ENCODE data around the gene SRSF11.

The SRSF11 gene

DNA sequence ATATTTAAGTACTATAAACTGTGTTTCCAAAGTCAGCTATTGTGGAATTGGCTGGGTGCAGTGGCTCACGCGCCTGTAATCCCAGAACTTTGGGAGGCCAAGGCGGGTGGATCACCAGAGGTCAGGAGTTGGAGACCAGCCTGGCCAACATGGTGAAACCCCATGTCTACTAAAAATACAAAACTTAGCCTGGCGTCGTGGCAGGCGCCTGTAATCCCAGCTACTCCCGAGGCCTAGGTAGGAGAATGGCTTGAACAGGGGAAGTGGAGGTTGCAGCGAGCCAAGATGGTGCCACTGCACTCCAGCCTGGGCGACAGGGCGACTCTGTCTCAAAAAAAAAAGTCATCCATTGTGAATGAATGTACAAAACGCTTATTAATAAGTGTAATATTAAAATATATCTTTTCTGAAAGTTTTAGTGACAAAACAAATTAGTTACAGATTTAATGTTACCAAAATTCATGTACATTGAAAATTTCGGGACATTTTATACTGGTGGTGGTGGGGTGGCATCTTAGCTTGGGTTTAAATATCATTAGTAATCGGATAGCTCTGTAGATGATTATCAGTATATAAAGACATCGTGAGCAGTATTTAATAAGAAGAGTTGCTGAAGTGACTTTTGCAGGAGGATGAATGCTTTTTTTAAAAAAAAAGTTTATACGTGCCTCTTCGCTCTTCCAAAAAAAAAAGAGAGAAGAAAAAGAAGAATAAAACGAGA is 503 bp upstream of the SRSF11 start:
- DNase-seq (ENCODE audit: low read depth in 3 of 3, low spot score in 1 of 3): no peak

- no peak for DNase-seq (ENCODE audit: low read depth in 3 of 3, low spot score in 1 of 3)
Observed at GRCh38 chr1:70222716-70223235, 1.6 kb downstream of the SRSF11 start.

GRCh38 chr1:70224954-70225353 is 3.8 kb downstream of the SRSF11 start:
- no peak for DNase-seq (ENCODE audit: low read depth in 3 of 3, low spot score in 1 of 3)

- no peak for DNase-seq (ENCODE audit: low read depth in 3 of 3, low spot score in 1 of 3)
Observed at GRCh38 chr1:70227439-70227838, 6.3 kb downstream of the SRSF11 start.

DNA sequence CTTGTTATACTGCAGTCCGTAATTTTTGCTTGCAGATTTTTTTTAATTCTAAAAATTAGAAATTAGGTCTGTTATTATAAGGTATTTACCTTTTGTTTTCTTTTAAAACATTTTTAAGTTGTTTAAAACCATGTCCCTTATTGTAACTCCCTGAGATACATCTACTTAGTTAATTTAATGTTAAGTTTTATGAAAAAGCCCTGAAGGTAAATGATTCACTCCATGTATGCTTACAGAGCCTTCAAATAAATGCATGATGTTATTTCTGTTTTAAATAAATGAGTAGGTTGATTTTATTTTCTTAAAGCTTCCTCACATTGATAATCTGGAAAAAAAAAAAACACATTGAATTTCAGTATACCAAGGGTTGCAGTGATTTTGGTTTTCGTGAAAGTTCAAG is 7.5 kb downstream of the SRSF11 start:
- no peak for DNase-seq (ENCODE audit: low read depth in 3 of 3, low spot score in 1 of 3)

DNA sequence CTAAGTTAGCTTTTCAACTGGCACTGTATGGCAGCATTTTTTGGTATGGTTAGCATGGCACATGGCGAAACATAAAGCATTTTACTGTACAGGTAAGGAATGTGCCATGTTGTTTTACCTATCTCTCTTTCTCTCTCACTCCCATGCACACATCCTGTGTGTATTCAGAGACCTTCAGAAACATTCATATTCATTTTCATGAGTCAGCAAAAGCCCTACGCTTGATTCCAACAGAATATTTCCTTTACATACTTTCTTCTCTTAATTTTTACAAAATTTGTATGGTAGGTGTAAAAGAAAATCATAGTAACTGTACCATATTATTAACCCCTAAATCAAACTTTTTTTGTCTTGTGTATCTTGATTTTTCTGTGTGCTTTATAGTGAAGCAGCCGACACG is 10.3 kb downstream of the SRSF11 start:
- no peak for DNase-seq (ENCODE audit: low read depth in 3 of 3, low spot score in 1 of 3)

DNA sequence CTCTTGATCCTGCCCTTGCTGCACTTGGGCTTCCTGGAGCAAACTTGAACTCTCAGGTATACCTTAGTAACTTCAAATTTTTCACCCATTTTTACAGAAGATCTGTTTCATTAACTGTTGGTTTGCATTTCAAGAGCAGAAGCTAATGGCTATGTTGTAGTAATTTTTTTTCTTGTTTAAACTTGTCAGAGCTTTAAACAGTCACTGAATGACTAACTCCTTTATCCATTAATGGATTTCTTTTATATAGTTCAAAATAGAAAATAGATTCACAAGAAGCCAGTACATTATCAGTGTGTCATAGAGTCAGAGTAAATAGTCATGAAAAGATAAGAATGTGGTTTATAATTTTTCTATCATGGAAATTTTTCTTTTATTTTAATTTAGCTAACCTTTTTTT is 13.6 kb downstream of the SRSF11 start:
- DNase-seq (ENCODE audit: low read depth in 3 of 3, low spot score in 1 of 3): no peak

- DNase-seq (ENCODE audit: low read depth in 3 of 3, low spot score in 1 of 3): no peak
Observed at GRCh38 chr1:70239940-70240339, 18.8 kb downstream of the SRSF11 start.

GRCh38 chr1:70247122-70247521 is 25.9 kb downstream of the SRSF11 start:
- no peak for DNase-seq (ENCODE audit: low read depth in 3 of 3, low spot score in 1 of 3)

- no peak for DNase-seq (ENCODE audit: low read depth in 3 of 3, low spot score in 1 of 3)
Observed at GRCh38 chr1:70247768-70248167, 26.6 kb downstream of the SRSF11 start.

DNA sequence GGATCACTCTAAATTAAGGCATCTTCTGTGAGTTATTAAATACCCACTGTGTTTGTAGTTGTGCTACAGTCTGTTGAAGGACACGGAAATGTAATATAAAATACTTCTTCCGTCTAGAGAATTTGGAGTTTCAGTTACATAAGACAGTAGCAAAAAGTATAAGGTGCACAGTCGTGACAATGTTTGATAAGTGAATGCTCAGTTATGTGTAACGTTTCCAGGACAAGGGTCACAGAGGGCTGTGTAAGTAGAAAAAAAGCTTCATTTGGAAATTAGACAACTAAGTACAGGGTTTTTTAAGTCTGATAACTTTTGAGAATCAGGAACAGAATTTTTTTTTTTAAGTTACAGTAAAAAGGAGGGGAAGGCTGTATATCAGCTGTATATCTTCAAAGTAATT is 27.5 kb downstream of the SRSF11 start:
- DNase-seq (ENCODE audit: low read depth in 3 of 3, low spot score in 1 of 3): no peak

GRCh38 chr1:70256664-70257063 is 35.5 kb downstream of the SRSF11 start:
- DNase-seq (ENCODE audit: low read depth in 3 of 3, low spot score in 1 of 3): no peak

- no peak for DNase-seq (ENCODE audit: low read depth in 3 of 3, low spot score in 1 of 3)
Observed at GRCh38 chr1:70264839-70265238, 43.7 kb downstream of the SRSF11 start.

- no peak for DNase-seq (ENCODE audit: low read depth in 3 of 3, low spot score in 1 of 3)
Observed at GRCh38 chr1:70265946-70266345, 44.8 kb downstream of the SRSF11 start.

- no peak for DNase-seq (ENCODE audit: low read depth in 3 of 3, low spot score in 1 of 3)
Observed at GRCh38 chr1:70277875-70278274, 56.7 kb downstream of the SRSF11 start.

GRCh38 chr1:70278710-70279109 is 57.5 kb downstream of the SRSF11 start:
- DNase-seq (ENCODE audit: low read depth in 3 of 3, low spot score in 1 of 3): no peak

DNA sequence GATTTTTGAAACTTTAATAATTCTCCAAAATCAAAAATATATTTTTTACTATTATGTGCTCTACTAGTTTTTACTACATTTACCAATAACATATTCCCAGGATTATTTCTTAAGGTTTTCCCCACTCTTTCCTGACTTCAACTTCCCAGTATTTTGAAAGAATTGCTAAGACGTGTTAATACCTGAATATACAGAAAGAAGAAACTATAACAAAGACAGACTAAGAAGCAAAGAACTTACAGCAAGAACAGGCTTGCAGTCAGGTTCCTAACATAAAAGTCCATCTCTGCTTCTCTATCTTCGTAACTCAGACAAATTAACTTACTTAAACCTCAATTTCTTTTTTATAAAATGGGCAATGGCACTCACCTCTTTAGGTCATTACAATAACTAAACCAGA is 63.2 kb downstream of the SRSF11 start:
- DNase-seq (ENCODE audit: low read depth in 3 of 3, low spot score in 1 of 3): no peak

GRCh38 chr1:70286453-70286852 is 65.3 kb downstream of the SRSF11 start:
- DNase-seq (ENCODE audit: low read depth in 3 of 3, low spot score in 1 of 3): no peak

GRCh38 chr1:70288166-70288565 is 67.0 kb downstream of the SRSF11 start:
- no peak for DNase-seq (ENCODE audit: low read depth in 3 of 3, low spot score in 1 of 3)

DNA sequence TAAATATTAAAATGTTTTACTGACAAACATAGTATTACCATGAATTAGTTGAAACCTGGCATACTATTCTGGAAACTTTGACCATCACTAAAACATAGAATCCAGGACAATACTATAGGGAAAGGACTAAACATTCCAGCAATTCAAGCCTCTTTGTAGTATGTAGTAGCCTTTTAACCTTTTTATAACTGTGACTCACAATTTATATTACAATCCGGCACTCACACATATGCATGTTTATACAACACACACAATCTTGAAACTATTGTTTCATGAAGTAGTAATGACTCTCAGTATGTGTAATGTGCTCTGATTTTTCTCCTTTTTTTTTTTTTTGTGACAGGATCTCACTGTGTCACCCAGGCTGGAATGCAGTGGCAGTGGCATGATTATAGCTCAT is 69.0 kb downstream of the SRSF11 start:
- no peak for DNase-seq (ENCODE audit: low read depth in 3 of 3, low spot score in 1 of 3)

DNA sequence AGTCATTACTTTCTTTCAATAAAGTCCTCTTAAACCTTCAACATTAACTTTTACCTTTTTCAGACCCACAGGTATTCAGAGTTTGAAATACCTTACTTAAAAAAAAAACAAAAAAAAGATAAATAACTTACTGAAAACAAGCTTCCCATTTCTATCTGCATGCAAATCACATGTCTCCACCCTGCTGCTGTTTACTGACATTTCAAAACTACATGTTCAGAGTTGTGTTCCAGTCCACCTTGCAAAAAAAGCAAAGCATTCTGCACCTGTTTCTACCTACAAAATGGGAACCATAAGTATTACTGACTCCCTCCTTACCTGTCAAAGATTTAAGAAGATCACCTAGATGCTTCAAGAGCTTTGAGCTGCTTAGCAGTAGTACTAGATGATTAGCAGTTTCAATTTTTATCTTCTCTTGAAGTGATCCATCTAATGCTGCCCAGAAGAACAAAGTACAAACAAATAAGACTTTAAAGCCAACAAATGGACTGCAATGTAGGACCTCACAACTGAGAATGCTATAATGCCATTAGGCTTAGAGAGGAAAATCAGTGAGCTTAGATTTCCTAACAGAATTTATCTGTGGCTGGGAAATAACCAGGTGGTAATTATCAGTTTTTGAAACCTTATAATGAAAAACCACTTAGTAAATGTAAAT is 72.1 kb downstream of the SRSF11 start:
- no peak for DNase-seq (ENCODE audit: low read depth in 3 of 3, low spot score in 1 of 3)

DNA sequence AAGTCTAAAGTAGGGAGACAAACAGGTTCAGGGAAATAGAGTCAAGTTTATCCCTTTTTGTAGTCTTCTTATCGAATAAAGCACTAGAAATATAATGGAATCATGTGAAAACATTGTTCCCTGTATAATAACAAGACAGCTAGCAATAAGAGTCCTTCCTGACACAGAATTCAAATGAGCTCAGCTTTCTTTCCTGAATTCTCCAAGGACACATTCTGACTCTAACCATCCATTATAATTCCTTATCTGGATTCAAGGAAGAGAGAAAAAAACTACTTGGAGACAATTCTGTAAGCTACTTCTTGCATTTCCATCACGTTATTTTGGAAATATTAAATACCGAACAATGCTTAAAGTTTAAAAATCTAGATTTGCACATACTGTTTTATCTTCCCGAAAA is 74.6 kb downstream of the SRSF11 start:
- DNase-seq (ENCODE audit: low read depth in 3 of 3, low spot score in 1 of 3): no peak

DNA sequence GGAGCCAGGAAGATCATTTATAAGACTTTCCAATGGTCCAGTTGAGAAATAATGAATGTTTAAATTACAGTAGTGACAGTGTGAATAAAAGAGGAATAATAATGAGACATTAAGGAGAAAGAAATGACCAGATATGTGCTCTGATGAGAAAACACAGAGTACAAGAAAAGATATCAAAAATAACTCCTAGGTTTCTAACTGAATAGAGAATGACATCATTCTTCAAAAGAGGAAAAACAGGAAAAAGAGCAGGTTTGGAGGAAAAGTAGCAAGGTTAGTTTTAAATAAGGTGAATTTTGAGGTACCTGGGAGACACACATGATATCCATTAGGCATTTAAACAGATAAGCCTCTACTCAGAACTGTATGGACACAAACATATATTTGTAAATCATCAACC is 78.3 kb downstream of the SRSF11 start:
- no peak for DNase-seq (ENCODE audit: low read depth in 3 of 3, low spot score in 1 of 3)
